Retinal pigment epithelial cell (primary cell): ENCODE measurements around the gene IL1RAP.

ENCODE experiments used
- DNase-seq: peaks from one replicate; pipeline ENCODE4 v3.0.0-alpha.2; 2010; ENCODE audit warnings: low read depth
- H3K4me3 ChIP-seq: 2 replicates; pipeline ENCODE4 v1.5.1; 2011; ENCODE audit warnings: mild to moderate bottlenecking, low read length, control low read depth, moderate library complexity
- TF ChIP-seq, protein P1 (sequence below): conservative IDR thresholded peaks from 2 replicates; pipeline ENCODE4 v1.5.1; 2011; ENCODE audit warnings: low read depth, low read length, control low read depth, inconsistent platforms

The IL1RAP gene

DNA sequence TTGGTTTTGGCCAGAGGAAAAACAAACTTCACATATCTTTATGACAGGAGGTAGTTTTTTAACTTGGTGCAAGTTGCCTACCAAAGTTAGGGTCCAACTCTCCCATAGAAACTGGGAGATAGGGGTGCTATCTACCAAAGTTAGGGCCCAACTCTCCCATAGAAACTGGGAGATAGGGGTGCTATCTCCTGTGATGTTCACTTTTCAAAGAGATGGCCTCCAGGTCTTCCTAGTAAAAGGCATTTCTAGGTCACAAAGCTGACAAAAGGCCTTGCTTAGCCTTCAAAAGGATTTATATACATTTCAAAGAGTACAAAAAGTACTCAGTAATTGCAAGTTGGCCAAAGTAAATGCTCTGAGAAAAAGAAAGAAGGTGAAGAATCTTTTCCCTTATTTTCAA is 27.1 kb downstream of the IL1RAP start:
- DNase-seq, result no peak
- no peak overlapping the region for H3K4me3 ChIP-seq
- TF ChIP-seq, protein P1, sequence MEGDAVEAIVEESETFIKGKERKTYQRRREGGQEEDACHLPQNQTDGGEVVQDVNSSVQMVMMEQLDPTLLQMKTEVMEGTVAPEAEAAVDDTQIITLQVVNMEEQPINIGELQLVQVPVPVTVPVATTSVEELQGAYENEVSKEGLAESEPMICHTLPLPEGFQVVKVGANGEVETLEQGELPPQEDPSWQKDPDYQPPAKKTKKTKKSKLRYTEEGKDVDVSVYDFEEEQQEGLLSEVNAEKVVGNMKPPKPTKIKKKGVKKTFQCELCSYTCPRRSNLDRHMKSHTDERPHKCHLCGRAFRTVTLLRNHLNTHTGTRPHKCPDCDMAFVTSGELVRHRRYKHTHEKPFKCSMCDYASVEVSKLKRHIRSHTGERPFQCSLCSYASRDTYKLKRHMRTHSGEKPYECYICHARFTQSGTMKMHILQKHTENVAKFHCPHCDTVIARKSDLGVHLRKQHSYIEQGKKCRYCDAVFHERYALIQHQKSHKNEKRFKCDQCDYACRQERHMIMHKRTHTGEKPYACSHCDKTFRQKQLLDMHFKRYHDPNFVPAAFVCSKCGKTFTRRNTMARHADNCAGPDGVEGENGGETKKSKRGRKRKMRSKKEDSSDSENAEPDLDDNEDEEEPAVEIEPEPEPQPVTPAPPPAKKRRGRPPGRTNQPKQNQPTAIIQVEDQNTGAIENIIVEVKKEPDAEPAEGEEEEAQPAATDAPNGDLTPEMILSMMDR, result no peak

DNA sequence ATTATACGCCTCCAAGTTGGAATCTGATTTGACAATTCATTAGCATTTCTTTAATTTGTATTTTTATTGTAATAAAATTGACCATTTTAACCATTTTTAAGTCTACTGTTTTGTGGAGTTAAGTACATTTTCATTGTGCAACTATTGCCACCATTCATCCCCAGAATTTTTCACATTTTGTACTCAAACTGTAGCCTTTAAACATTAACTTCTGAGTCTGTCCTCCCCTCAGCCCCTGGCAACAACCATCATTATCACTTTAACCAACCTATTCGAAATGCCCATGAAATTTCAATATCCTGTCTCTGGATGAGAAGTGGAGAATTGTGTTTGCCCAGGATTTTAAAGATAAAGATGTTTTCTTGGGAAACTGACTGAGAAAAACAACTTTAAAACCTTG is 27.7 kb downstream of the IL1RAP start:
- DNase-seq, result no peak
- H3K4me3 ChIP-seq, result no peak overlapping the region
- TF ChIP-seq, protein P1, result no peak

DNA sequence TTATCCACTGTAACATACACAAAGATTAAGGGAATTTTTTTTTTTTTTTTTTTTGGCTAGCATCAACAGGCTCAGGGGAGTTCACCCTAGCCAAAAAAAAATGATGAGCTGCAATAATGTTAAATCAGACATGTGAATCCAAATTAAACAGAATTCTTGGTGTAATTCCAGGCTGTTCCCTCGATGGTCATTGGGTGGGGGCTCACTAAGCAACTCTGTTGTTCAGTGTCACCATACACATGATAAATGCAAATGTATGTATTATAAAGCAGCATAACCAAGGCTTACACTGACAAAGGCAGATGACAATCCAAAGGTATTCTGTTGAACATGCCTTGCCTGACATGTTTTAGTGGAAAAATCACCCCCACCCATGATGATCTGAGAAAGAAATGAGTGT is 29.0 kb downstream of the IL1RAP start:
- no peak for DNase-seq
- TF ChIP-seq, protein P1, result no peak
- H3K4me3 ChIP-seq, result no peak overlapping the region

DNA sequence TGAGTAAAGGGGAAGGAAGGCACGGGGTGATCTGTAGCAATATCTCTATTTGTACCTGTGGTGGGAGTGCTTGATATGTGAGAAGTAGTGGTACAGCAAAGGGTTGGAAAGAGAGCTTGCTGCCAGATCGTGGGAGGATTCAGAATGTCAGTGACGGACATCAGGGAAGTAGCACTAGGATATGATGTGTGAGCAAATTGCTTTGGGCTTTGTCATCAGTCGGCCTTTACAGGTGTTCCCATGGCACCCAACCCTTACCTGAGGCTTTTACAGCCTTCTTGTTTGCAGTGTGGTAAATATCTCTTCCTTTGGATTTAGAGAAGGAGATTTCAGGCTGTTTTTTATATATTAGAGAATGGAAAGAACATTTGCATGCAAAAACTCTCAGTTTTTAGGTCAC is 29.8 kb downstream of the IL1RAP start:
- H3K4me3 ChIP-seq, result no peak overlapping the region

DNA sequence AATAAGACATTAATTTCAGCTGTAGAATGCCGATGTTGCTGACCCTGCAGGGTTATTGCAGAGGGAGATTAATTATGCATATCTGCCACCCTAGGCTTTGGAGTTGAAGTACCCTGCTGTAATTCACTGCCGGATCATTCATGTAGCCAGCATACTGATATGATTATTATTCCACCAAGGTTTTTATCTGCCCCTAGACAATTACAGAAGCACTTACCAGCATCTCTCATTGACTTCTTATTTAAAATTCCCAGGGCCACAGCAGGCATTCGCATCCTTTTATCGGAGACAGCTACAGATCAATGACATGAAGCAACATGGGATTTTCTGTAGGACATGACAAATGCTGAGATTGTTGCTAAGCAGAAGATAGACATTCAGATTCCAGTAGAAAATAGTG is 31.3 kb downstream of the IL1RAP start:
- no peak overlapping the region for H3K4me3 ChIP-seq
- no peak for DNase-seq
- TF ChIP-seq, protein P1, result no peak

More for the DNA sequence above, 29.8 kb downstream of the IL1RAP start:
- TF ChIP-seq, protein P1, result no peak
- DNase-seq, result no peak

DNA sequence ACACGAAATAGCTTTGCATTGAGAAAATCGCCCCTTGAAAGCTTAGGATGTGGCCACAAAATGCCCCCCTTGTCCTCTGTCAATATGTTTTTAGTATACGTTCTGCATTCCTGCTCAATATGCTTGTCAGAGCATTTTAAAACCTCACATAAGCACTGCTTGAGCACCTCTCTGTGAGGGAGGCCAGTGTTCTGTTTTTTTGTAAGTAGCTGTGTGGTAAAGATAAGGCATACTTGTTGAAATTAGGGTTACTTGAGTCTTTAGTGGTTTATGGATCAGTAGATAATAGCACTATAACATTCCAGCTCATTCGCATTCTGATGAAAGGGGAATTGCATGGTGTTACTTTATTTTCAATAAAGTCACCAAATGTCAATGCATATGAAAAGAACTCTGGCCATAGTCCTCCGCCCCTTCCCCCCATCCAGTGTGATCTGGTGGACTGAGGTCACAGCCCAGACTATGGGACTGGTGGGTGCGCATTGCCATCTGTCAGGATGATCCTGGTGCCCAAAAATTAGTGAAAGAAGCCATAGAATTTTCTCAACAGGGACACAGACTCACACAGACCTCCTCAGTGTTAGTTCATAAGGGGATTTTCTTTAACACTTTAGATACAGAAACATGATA is 33.1 kb downstream of the IL1RAP start:
- TF ChIP-seq, protein P1, result no peak
- no peak for DNase-seq

DNA sequence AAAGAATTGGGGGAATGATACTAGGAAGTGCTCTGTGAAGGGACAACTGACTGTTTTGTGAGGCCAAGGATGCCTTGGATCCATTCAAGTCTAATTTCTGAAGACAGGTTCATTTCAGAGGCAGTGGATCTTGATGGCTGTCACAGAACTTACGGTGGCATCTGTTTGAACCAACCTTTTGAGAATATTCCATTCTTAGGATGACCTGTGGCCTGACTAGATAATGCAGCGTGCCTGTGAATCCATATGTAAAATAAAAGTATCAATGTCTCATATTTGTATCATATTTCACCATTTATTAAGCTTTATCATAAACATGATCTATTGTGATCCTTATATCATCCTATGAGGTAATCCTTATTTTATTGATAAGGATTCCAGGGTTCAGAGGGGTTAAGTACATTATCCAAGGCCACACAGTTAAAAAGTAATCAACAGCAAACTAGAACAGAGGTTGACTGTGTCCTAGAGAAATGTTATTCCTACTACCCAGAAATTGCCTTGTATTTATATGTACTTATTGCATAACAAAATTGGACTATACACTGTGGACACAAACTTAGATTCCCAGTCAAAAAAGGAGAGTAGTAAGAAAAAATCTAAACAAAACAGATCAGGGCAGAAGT is 34.3 kb downstream of the IL1RAP start:
- DNase-seq, result no peak
- TF ChIP-seq, protein P1, result no peak
- no peak overlapping the region for H3K4me3 ChIP-seq

More for the DNA sequence above, 33.1 kb downstream of the IL1RAP start:
- H3K4me3 ChIP-seq, result no peak overlapping the region
